HepG2 (cell line): ENCODE measurements around the gene ZNF292. TPM values are rescaled to one million over a fixed set of nuclear protein-coding genes. Genes with fewer than 3 reads are reported as not detected.

Experiments
- ATAC-seq: fragments of 200-7000 bp; cut with Tn5 transposase; 3 replicates; pipeline ENCODE4 v1.9.1; 2020; ENCODE audit warnings: mild to moderate bottlenecking, moderate library complexity
- BruUV-seq: library from RNA; stranded (reverse); fragments of 400-500 nt; replicated peaks from 2 replicates; lab custom pipeline; 2021; lab: Mats Ljungman, UMichigan
- CTCF ChIA-PET: fragments of 300-600 bp; formaldehyde crosslinking; extraction: SDS; loops from one replicate; lab custom pipeline; 2021; ENCODE audit warnings: low total read pairs, inconsistent platforms, low intra/inter-chr PET ratio; lab: Yijun Ruan, JAX
- POLR2A ChIA-PET: fragments of 350-600 bp; sonication (Branson Sonifier 250); formaldehyde crosslinking; loops from one replicate; lab custom pipeline; 2020; ENCODE audit warnings: antibody characterized with exemption, inconsistent platforms; lab: Yijun Ruan, JAX
- DNase-seq: peaks from one replicate; pipeline ENCODE4 v3.0.0-alpha.2; 2015; ENCODE audit warnings: low spot score
- FAIRE-seq: peaks from 3 replicates; lab custom pipeline; 2011; peaks lifted over from hg19 to GRCh38; lab: Jason Lieb, UNC
- H2AFZ ChIP-seq: one replicate; pipeline ENCODE4 v1.6.1; 2011; ENCODE audit warnings: low read length, inconsistent platforms
- H3K27ac ChIP-seq: fragments of 300-600 bp; 3 replicates; pipeline ENCODE4 v1.8.0; 2011; ENCODE audit warnings: mixed run types, mild to moderate bottlenecking, mixed read lengths, low read length, inconsistent platforms; ENCODE audit not compliant: insufficient read depth; ENCODE audit errors: extremely low read length
- H3K27me3 ChIP-seq, 2 experiments: fragments of 200-600 bp in 1 of 2; 2 replicates in 1 of 2; 3 replicates in 1 of 2; pipeline versions ENCODE4 v1.6.0 to v1.8.0; 2011; ENCODE audit warnings: low read length in 2 of 2, mild to moderate bottlenecking in 2 of 2, moderate library complexity in 2 of 2, inconsistent platforms in 1 of 2; ENCODE audit not compliant: insufficient read depth in 2 of 2, control insufficient read depth in 1 of 2
- H3K36me3 ChIP-seq, 2 experiments: fragments of 200-600 bp in 1 of 2; replicated peaks in 1 of 2; 2 replicates in 1 of 2; 3 replicates in 1 of 2; pipeline versions ENCODE4 v1.5.1 to v1.8.0; 2011; ENCODE audit warnings: low read length in 2 of 2, inconsistent platforms in 1 of 2; ENCODE audit not compliant: insufficient read depth in 2 of 2, control insufficient read depth in 1 of 2
- H3K4me1 ChIP-seq: 2 replicates; pipeline ENCODE4 v1.5.1; 2012; ENCODE audit warnings: low read length, inconsistent platforms; ENCODE audit not compliant: insufficient read depth
- H3K4me2 ChIP-seq: 2 replicates; pipeline ENCODE4 v1.6.0; 2011; ENCODE audit warnings: low read depth, low read length, inconsistent platforms
- H3K4me3 ChIP-seq, 3 experiments: fragments of 200-600 bp in 1 of 3; sonication (generic), shearing (Covaris generic) in 1 of 3; replicated peaks in 1 of 3; 2 replicates each; pipeline ENCODE4 v1.5.1; 2011 to 2016; ENCODE audit warnings: low read length in 3 of 3, inconsistent platforms in 2 of 3, low read depth in 2 of 3, mild to moderate bottlenecking in 2 of 3, control low read depth in 1 of 3, mixed read lengths in 1 of 3; ENCODE audit not compliant: insufficient read depth in 1 of 3
- H3K79me2 ChIP-seq: one replicate; pipeline ENCODE4 v1.6.1; 2011; ENCODE audit warnings: low read length, inconsistent platforms; ENCODE audit not compliant: insufficient read depth
- H3K9ac ChIP-seq: 2 replicates; pipeline ENCODE4 v1.6.0; 2011; ENCODE audit warnings: mild to moderate bottlenecking, low read depth, low read length, inconsistent platforms; ENCODE audit not compliant: insufficient read depth
- H3K9me3 ChIP-seq: 2 replicates; pipeline ENCODE4 v1.5.1; 2012; ENCODE audit warnings: mild to moderate bottlenecking, low read length
- H4K20me1 ChIP-seq: 2 replicates; pipeline ENCODE4 v1.6.0; 2011; ENCODE audit warnings: inconsistent platforms, mild to moderate bottlenecking, low read length, moderate library complexity; ENCODE audit not compliant: insufficient read depth
- CHD4 ChIP-seq: fragments of 200-600 bp; sonication (generic); IDR thresholded peaks from 2 replicates; pipeline ENCODE4 v1.7.0; 2017; ENCODE audit warnings: mild to moderate bottlenecking, low read length, borderline replicate concordance
- KLF13 ChIP-seq: sonication (generic); formaldehyde crosslinking; IDR thresholded peaks from 2 replicates; pipeline ENCODE4 v1.4.0; 2020; ENCODE audit warnings: mild to moderate bottlenecking, missing genetic modification reagents
- MTERF4 ChIP-seq: sonication (generic); formaldehyde crosslinking; IDR thresholded peaks from 2 replicates; pipeline ENCODE4 v1.8.0; 2023; ENCODE audit warnings: mild to moderate bottlenecking, missing genetic modification reagents
- PTBP1 ChIP-seq: fragments of 200-400 bp; formaldehyde crosslinking; IDR thresholded peaks from 2 replicates; pipeline ENCODE4 v1.6.1; 2018; ENCODE audit warnings: low read length, low read depth; ENCODE audit not compliant: poor library complexity, severe bottlenecking
- RCOR2 ChIP-seq: IDR thresholded peaks from 2 replicates; pipeline ENCODE4 v1.6.1; 2016; ENCODE audit warnings: missing biosample characterization, missing genetic modification reagents
- SP5 ChIP-seq: IDR thresholded peaks from 2 replicates; pipeline ENCODE4 v1.6.1; 2016; ENCODE audit warnings: low read depth, borderline replicate concordance
- SRSF1 ChIP-seq: fragments of 200-400 bp; formaldehyde crosslinking; optimal IDR thresholded peaks from 2 replicates; pipeline ENCODE3; 2017; ENCODE audit warnings: mild to moderate bottlenecking, low read depth, low read length, moderate library complexity
- TBX2 ChIP-seq: sonication (generic); formaldehyde crosslinking; IDR thresholded peaks from 2 replicates; pipeline ENCODE4 v1.5.0; 2020; ENCODE audit warnings: missing genetic modification reagents, mild to moderate bottlenecking, borderline replicate concordance
- ZBTB20 ChIP-seq: sonication (generic); formaldehyde crosslinking; IDR thresholded peaks from 2 replicates; pipeline ENCODE4 v1.8.1; 2023; ENCODE audit warnings: missing genetic modification reagents, low read depth, mild to moderate bottlenecking, borderline replicate concordance
- ZFP36 ChIP-seq: fragments of 150-350 bp; IDR thresholded peaks from 2 replicates; pipeline ENCODE4 v1.6.1; 2018; ENCODE audit warnings: borderline replicate concordance, low read length, low read depth; ENCODE audit not compliant: partially characterized antibody
- ZFP41 ChIP-seq: sonication (generic); formaldehyde crosslinking; IDR thresholded peaks from 2 replicates; pipeline ENCODE4 v1.4.0; 2020; ENCODE audit warnings: mild to moderate bottlenecking, missing genetic modification reagents, borderline replicate concordance
- ZNF143 ChIP-seq: sonication (generic); formaldehyde crosslinking; IDR thresholded peaks from 2 replicates; pipeline ENCODE4 v1.4.0; 2020; ENCODE audit warnings: missing genetic modification reagents
- ZNF333 ChIP-seq: sonication (generic); formaldehyde crosslinking; IDR thresholded peaks from 2 replicates; pipeline ENCODE4 v1.4.0; 2020; ENCODE audit warnings: mild to moderate bottlenecking, missing genetic modification reagents, borderline replicate concordance
- ZNF441 ChIP-seq: sonication (generic); formaldehyde crosslinking; IDR thresholded peaks from 2 replicates; pipeline ENCODE4 v1.7.0; 2021; ENCODE audit warnings: missing genetic modification reagents, borderline replicate concordance
- ZSCAN12 ChIP-seq: sonication (generic); formaldehyde crosslinking; IDR thresholded peaks from 2 replicates; pipeline ENCODE4 v1.9.0; 2021; ENCODE audit warnings: mild to moderate bottlenecking, missing genetic modification reagents
- whole genome bisulfite sequencing: methylation state at CpG from one replicate; pipeline ENCODE4 v1.1.6; 2017; ENCODE audit warnings: low lambda C conversion rate; 5-methylcytosine and 5-hydroxymethylcytosine counted together
- in situ Hi-C: cut with HindIII; loops from 2 replicates; pipeline ENCODE4 v1.10.0; 2017; ENCODE audit warnings: low pct_unique_long_range_greater_than_20kb; ENCODE audit not compliant: extremely low pct_ligation_motif_present
- intact Hi-C: fragments of 100-400 bp; cut with micrococcal nuclease; formaldehyde crosslinking; loops from one replicate; pipeline ENCODE4 v1.10.0; 2022; ENCODE audit not compliant: unreplicated experiment
- polyA plus RNA-seq, 8 experiments: library from polyadenylated mRNA; depleted of rRNA in 3 of 8; stranded (reverse) in 7 of 8; unstranded in 1 of 8; fragments of >200 nt; fragmentation: Illumina TruSeq in 4 of 8; extraction: Trizol in 4 of 8; gene quantifications; 2 replicates each; pipeline versions ENCODE4 v1.2.1 to v1.2.3, GENCODE V29; 2011 to 2016; ENCODE audit warnings: low read depth in 4 of 8, missing spikeins in 1 of 8, mixed read lengths in 1 of 8; ENCODE audit not compliant: insufficient read depth in 1 of 8
- total RNA-seq, 5 experiments: library from RNA; depleted of rRNA; stranded (reverse); fragments of >200 nt; fragmentation: Illumina TruSeq; extraction: Trizol; gene quantifications; 2 replicates each; pipeline ENCODE4 v1.2.3, GENCODE V29; 2016; ENCODE audit warnings: low read depth in 1 of 5
- TF ChIP-seq, protein P1 (sequence below): sonication (generic); formaldehyde crosslinking; IDR thresholded peaks from 2 replicates; pipeline ENCODE4 v1.4.0; 2020; ENCODE audit warnings: missing genetic modification reagents
- TF ChIP-seq, protein P2 (sequence below): IDR thresholded peaks from 2 replicates; pipeline ENCODE4 v1.6.1; 2012; ENCODE audit warnings: low read depth, low read length, improper control_type of control experiment
- TF ChIP-seq, protein P3 (sequence below): sonication (generic); formaldehyde crosslinking; IDR thresholded peaks from 2 replicates; pipeline ENCODE4 v1.8.1; 2022; ENCODE audit warnings: mild to moderate bottlenecking, missing genetic modification reagents
- TF ChIP-seq, protein P4 (sequence below): sonication (generic); IDR thresholded peaks from 2 replicates; pipeline ENCODE4 v1.6.1; 2016; ENCODE audit warnings: low read depth, borderline replicate concordance

Gene ZNF292
- total and polyA plus RNA-seq, 2 of the 13 experiments (the other 11 are each of a cell fraction or from before 2014, with no cell fraction given) = 9.9 to 12.8 TPM

DNA sequence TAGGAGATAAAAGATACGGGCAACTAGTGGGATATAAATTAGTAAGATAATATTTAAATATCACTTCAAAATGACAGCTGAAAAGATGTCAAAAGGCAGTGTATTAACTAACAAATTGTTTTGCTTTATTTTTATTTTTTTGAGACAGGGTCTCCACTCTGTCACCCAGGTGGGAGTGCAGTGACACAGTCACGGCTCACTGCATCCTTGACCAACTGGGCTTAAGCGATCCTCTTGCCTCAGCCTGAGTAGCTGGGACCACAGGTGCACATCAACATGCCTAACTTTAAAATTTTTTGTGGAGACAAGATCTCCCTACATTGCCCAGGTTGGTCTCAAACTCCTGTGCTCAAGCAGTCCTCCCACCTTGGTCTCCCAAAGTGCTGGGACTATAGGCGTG, 5.9 kb downstream of the ZNF292 start:
- peaks cover 99% of the 10 kb centered on the region for H4K20me1 ChIP-seq

More for the DNA sequence above, 5.9 kb downstream of the ZNF292 start:
- intact Hi-C loops = no loop called here
- Histone ChIP-seq H3K79me2 (peaks cover 98% of the 10 kb centered on the region), H3K9me3 (no peaks in the 10 kb centered on the region), H3K27ac (no peak overlapping the region), H2AFZ (no peak overlapping the region), H3K27me3 (peaks cover 0 to 2% of the 10 kb centered on the region in 2 experiments; a peak in 1 of 5 replicates), H3K36me3 (peaks cover 0 to 2% of the 10 kb centered on the region in 2 experiments; a peak in 4 of 5 replicates), H3K4me3 (no peak overlapping the region), H3K4me1 (peaks cover 37% of the 10 kb centered on the region), H3K9ac (no peak overlapping the region), H3K4me2 (no peak overlapping the region)
- in situ Hi-C loops = no loop called here
- DNase-seq = no peak
- 94% methylated on average over 4 of the region's 4 CpGs for WGBS
- ChIA-PET POLR2A (no interaction called here), CTCF (no interaction called here)
- FAIRE-seq = no peak
- no peak for ATAC-seq
- BruUV-seq = no TSS peak
- TF ChIP-seq SRSF1 (no peak), SP5 (CRISPR knock-in tag) (no peak), ZFP36 (no peak), ZNF333 (CRISPR knock-in tag) (no peak), ZFP41 (no peak), RCOR2 (no peak), PTBP1 (no peak), ZBTB20 (CRISPR knock-in tag) (no peak), TBX2 (no peak), KLF13 (CRISPR knock-in tag) (no peak), ZNF143 (CRISPR knock-in tag) (no peak), ZSCAN12 (CRISPR knock-in tag) (no peak), MTERF4 (CRISPR knock-in tag) (no peak), CHD4 (no peak), ZNF441 (CRISPR knock-in tag) (no peak)
- TF ChIP-seq, protein P1, sequence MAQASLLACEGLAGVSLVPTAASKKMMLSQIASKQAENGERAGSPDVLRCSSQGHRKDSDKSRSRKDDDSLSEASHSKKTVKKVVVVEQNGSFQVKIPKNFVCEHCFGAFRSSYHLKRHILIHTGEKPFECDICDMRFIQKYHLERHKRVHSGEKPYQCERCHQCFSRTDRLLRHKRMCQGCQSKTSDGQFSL (CRISPR knock-in tag) = no peak
- TF ChIP-seq, protein P2, sequence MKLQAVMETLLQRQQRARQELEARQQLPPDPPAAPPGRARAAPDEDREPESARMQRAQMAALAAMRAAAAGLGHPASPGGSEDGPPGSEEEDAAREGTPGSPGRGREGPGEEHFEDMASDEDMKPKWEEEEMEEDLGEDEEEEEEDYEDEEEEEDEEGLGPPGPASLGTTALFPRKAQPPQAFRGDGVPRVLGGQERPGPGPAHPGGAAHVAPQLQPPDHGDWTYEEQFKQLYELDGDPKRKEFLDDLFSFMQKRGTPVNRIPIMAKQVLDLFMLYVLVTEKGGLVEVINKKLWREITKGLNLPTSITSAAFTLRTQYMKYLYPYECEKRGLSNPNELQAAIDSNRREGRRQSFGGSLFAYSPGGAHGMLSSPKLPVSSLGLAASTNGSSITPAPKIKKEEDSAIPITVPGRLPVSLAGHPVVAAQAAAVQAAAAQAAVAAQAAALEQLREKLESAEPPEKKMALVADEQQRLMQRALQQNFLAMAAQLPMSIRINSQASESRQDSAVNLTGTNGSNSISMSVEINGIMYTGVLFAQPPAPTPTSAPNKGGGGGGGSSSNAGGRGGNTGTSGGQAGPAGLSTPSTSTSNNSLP = no peak
- TF ChIP-seq, protein P3, sequence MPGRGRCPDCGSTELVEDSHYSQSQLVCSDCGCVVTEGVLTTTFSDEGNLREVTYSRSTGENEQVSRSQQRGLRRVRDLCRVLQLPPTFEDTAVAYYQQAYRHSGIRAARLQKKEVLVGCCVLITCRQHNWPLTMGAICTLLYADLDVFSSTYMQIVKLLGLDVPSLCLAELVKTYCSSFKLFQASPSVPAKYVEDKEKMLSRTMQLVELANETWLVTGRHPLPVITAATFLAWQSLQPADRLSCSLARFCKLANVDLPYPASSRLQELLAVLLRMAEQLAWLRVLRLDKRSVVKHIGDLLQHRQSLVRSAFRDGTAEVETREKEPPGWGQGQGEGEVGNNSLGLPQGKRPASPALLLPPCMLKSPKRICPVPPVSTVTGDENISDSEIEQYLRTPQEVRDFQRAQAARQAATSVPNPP (CRISPR knock-in tag) = no peak
- TF ChIP-seq, protein P4, sequence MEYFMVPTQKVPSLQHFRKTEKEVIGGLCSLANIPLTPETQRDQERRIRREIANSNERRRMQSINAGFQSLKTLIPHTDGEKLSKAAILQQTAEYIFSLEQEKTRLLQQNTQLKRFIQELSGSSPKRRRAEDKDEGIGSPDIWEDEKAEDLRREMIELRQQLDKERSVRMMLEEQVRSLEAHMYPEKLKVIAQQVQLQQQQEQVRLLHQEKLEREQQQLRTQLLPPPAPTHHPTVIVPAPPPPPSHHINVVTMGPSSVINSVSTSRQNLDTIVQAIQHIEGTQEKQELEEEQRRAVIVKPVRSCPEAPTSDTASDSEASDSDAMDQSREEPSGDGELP = no peak
- TF ChIP-seq, all 625 proteins: peak for 0
